OCI-LY7 (cell line): ENCODE results near the gene TMEM255B.

Experiments used
- EZH2phosphoT487 ChIP-seq: fragments of 200-600 bp; sonication (generic); IDR thresholded peaks from 2 replicates; pipeline ENCODE4 v1.6.1; 2018; ENCODE audit warnings: low read depth, borderline replicate concordance, mild to moderate bottlenecking, mixed run types, antibody characterized with exemption, low read length, moderate library complexity, mixed read lengths
- TF ChIP-seq, protein P1 (sequence below): fragments of 200-600 bp; sonication (generic); conservative IDR thresholded peaks from 2 replicates; pipeline ENCODE4 v1.5.1; 2014; ENCODE audit warnings: mild to moderate bottlenecking, antibody characterized with exemption, low read length, moderate library complexity, mixed read lengths

DNA sequence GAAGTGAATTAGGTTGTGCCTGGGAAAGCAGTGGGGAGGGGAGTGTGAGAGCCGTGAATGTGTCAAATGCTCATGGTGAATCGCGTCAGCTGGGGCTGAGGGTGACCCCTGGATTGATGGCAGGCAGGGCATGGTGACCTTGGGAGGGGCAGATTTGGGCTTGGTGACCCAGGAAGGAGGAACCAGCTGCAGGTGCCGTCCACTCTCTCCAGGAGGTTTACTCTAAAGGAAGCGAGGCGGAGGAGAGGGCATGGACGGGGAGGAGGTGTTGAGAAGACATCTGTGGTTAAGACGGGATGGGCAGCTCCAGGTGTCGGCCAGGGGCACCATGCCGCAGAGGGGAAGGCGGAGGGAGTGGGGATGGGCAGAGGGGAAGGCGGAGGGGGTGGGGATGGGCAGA lies 28.7 kb downstream of the TMEM255B start:
- TF ChIP-seq, protein P1, sequence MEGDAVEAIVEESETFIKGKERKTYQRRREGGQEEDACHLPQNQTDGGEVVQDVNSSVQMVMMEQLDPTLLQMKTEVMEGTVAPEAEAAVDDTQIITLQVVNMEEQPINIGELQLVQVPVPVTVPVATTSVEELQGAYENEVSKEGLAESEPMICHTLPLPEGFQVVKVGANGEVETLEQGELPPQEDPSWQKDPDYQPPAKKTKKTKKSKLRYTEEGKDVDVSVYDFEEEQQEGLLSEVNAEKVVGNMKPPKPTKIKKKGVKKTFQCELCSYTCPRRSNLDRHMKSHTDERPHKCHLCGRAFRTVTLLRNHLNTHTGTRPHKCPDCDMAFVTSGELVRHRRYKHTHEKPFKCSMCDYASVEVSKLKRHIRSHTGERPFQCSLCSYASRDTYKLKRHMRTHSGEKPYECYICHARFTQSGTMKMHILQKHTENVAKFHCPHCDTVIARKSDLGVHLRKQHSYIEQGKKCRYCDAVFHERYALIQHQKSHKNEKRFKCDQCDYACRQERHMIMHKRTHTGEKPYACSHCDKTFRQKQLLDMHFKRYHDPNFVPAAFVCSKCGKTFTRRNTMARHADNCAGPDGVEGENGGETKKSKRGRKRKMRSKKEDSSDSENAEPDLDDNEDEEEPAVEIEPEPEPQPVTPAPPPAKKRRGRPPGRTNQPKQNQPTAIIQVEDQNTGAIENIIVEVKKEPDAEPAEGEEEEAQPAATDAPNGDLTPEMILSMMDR = no peak
- TF ChIP-seq EZH2phosphoT487 = no peak
